PC-3 (cell line): ENCODE measurements around the gene TNPO3.

Source experiments
- EZH2 ChIP-seq: fragments of 300-600 bp; sonication (generic); IDR thresholded peaks from one replicate; pipeline ENCODE4 v1.6.1; 2017; ENCODE audit warnings: antibody characterized with exemption, mild to moderate bottlenecking, low read length; ENCODE audit not compliant: unreplicated experiment
- EZH2phosphoT487 ChIP-seq: fragments of 300-600 bp; sonication (generic); IDR thresholded peaks from 2 replicates; pipeline ENCODE4 v1.6.1; 2018; ENCODE audit warnings: mild to moderate bottlenecking, antibody characterized with exemption, low read length, borderline replicate concordance
- TF ChIP-seq, protein P1 (sequence below): fragments of 300-600 bp; sonication (generic); conservative IDR thresholded peaks from 2 replicates; pipeline ENCODE4 v1.5.1; 2017; ENCODE audit warnings: antibody characterized with exemption, low read depth, mild to moderate bottlenecking, low read length

DNA sequence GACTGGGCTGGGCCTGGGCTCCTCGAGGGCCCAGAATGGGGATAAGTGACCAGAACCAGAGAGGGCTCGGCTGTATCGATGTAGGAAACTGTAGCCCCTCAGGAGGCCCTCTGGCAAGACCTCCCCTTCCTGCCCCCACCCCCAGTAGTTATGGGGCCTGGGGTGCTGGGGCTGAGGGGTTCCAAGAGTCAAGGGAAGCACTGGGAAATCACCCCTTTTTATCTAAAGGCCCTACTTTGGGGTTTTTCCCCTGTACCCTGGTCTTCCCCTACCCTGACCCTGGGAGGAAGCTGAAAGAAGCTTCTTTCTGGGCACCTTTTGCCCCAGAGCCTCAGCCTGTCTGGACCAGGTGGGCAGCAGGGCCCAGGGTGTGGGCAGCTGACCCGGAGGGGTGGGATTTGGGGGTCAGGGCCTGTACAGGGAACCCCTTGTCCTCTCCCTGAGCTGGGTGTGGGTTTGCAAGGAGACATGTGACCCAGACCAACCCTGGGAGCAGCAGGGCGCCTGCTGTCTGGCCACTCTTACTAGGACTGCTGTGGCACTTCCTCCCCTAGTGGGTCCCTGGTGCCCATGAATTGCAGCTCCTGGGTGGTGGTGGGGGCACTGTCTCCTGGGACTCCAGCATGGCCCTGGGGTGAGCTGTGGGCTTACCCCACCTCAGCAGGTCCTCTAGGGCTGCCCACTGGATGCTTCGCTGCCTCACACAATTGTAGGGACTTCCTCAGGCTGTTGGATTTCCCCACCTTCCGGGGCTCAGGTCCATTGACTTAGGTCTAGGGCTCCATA is 115.6 kb downstream of the TNPO3 start:
- TF ChIP-seq, protein P1, sequence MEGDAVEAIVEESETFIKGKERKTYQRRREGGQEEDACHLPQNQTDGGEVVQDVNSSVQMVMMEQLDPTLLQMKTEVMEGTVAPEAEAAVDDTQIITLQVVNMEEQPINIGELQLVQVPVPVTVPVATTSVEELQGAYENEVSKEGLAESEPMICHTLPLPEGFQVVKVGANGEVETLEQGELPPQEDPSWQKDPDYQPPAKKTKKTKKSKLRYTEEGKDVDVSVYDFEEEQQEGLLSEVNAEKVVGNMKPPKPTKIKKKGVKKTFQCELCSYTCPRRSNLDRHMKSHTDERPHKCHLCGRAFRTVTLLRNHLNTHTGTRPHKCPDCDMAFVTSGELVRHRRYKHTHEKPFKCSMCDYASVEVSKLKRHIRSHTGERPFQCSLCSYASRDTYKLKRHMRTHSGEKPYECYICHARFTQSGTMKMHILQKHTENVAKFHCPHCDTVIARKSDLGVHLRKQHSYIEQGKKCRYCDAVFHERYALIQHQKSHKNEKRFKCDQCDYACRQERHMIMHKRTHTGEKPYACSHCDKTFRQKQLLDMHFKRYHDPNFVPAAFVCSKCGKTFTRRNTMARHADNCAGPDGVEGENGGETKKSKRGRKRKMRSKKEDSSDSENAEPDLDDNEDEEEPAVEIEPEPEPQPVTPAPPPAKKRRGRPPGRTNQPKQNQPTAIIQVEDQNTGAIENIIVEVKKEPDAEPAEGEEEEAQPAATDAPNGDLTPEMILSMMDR: no peak
- TF ChIP-seq EZH2 (no peak), EZH2phosphoT487 (no peak)
